Suprapubic skin (tissue), 4 donors: ENCODE data around the gene PTPN1. TPM values are rescaled to one million over a fixed set of nuclear protein-coding genes. Genes with fewer than 3 reads are reported as not detected.

Experiments used
- DNase-seq, 2 donors: peaks; one replicate each; pipeline ENCODE4 v3.0.0-alpha.2; 2019; ENCODE audit warnings: low spot score in 2 of 2
- H3K27ac ChIP-seq: fragments of 200-600 bp; sonication (generic); one replicate; pipeline ENCODE4 v1.5.1; 2019
- H3K27me3 ChIP-seq: fragments of 200-600 bp; sonication (generic); one replicate; pipeline ENCODE4 v1.5.1; 2019
- H3K36me3 ChIP-seq: fragments of 200-600 bp; sonication (generic); one replicate; pipeline ENCODE4 v1.5.1; 2019
- H3K4me1 ChIP-seq: fragments of 200-600 bp; sonication (generic); one replicate; pipeline ENCODE4 v1.5.1; 2019
- H3K4me3 ChIP-seq: fragments of 200-600 bp; sonication (generic); one replicate; pipeline ENCODE4 v1.5.1; 2019; ENCODE audit warnings: mild to moderate bottlenecking
- H3K9me3 ChIP-seq: fragments of 200-600 bp; sonication (generic); one replicate; pipeline ENCODE4 v1.5.1; 2019
- CTCF ChIP-seq, 2 donors: fragments of 200-600 bp in 1 of 2; fragments of 450-650 bp in 1 of 2; sonication (generic) in 1 of 2; IDR thresholded peaks; one replicate each; pipeline ENCODE4 v1.5.1; 2016 to 2019; ENCODE audit warnings: antibody characterized with exemption in 2 of 2, mild to moderate bottlenecking in 1 of 2, moderate library complexity in 1 of 2
- EP300 ChIP-seq: sonication (generic); formaldehyde crosslinking; IDR thresholded peaks from one replicate; pipeline ENCODE4 v1.6.1; 2017; ENCODE audit warnings: antibody characterized with exemption
- POLR2A ChIP-seq, 2 donors: fragments of 450-650 bp; IDR thresholded peaks; one replicate each; pipeline ENCODE4 v1.6.1; 2017; ENCODE audit warnings: antibody characterized with exemption in 2 of 2, mild to moderate bottlenecking in 2 of 2, moderate library complexity in 2 of 2
- POLR2AphosphoS5 ChIP-seq, 3 donors: sonication (generic); formaldehyde crosslinking; IDR thresholded peaks; one replicate each; pipeline ENCODE4 v1.6.1; 2017; ENCODE audit warnings: antibody characterized with exemption in 3 of 3
- WGBS: methylation state at CpG from one replicate; pipeline ENCODE4 v1.1.5; 2018; 5-methylcytosine and 5-hydroxymethylcytosine counted together
- total RNA-seq, 4 donors: library from RNA; depleted of rRNA; stranded (reverse); fragments of >200 nt; gene quantifications; one replicate each; pipeline ENCODE4 v1.1.0, GENCODE V29; 2016

The PTPN1 gene
- total RNA-seq, 4 donors from 2014 or later: 33.4 to 40.9 (median 36.2) TPM

GRCh38 chr20:50464725-50465650, 45.2 kb upstream of the PTPN1 start:
- H3K27ac ChIP-seq: no peak overlapping the region
- WGBS: 79% methylated on average over 14 of the region's 14 CpGs
- no peak overlapping the region for H3K4me3 ChIP-seq
- TF ChIP-seq POLR2AphosphoS5 (IDR thresholded peaks at IDR 0.05) (no peak), EP300 (no peak), POLR2A (IDR thresholded peaks at IDR 0.05) (no peak), CTCF (IDR thresholded peaks at IDR 0.05) (no peak)
- no peak for DNase-seq
- no peaks in the 10 kb centered on the region for H3K27me3 ChIP-seq
- peaks cover 17% of the 10 kb centered on the region for H3K4me1 ChIP-seq
- H3K36me3 ChIP-seq: no peaks in the 10 kb centered on the region
- H3K9me3 ChIP-seq: no peaks in the 10 kb centered on the region

DNA sequence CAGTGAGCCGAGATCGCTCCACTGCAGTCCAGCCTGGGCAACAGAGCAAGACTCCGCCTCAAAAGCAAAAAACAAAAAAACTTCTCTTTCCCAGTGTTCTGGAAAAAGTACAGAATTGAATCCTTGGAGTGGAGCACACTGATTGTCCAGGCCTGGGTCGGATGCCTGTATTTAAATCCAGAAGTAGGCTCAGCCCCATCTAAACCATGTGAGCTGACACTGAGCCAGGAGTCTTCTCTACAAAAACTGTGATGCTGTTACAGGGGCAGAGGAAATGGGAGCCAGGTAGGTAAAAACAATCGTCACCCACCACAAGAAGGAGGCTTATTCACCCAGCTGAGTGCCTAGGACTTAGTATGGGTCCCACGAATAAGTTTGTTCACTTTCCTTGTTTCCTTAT, 43.0 kb upstream of the PTPN1 start:
- no peak for DNase-seq
- no peak overlapping the region for H3K4me3 ChIP-seq
- H3K27me3 ChIP-seq: no peaks in the 10 kb centered on the region
- no peak overlapping the region for H3K27ac ChIP-seq
- H3K36me3 ChIP-seq: no peaks in the 10 kb centered on the region
- no peaks in the 10 kb centered on the region for H3K9me3 ChIP-seq
- WGBS: 77% methylated on average over 6 of the region's 6 CpGs
- TF ChIP-seq POLR2A (IDR thresholded peaks at IDR 0.05) (no peak), CTCF (IDR thresholded peaks at IDR 0.05) (no peak), EP300 (no peak)
- peaks cover 12% of the 10 kb centered on the region for H3K4me1 ChIP-seq

GRCh38 chr20:50467718-50468356, 42.3 kb upstream of the PTPN1 start:
- Histone ChIP-seq H3K4me1 (peaks cover 12% of the 10 kb centered on the region), H3K27ac (no peak overlapping the region), H3K9me3 (no peaks in the 10 kb centered on the region), H3K27me3 (no peaks in the 10 kb centered on the region), H3K4me3 (no peak overlapping the region), H3K36me3 (no peaks in the 10 kb centered on the region)
- 71% methylated on average over 3 of the region's 3 CpGs for WGBS
- no peak for TF ChIP-seq POLR2AphosphoS5 (IDR thresholded peaks at IDR 0.05)
- TF ChIP-seq CTCF (IDR thresholded peaks at IDR 0.05): no peak
- TF ChIP-seq EP300: no peak
- TF ChIP-seq POLR2A (IDR thresholded peaks at IDR 0.05): no peak
- DNase-seq: no peak

- Histone ChIP-seq H3K27me3 (no peaks in the 10 kb centered on the region), H3K27ac (no peak overlapping the region), H3K4me3 (no peak overlapping the region), H3K9me3 (no peaks in the 10 kb centered on the region), H3K4me1 (peaks cover 12% of the 10 kb centered on the region), H3K36me3 (no peaks in the 10 kb centered on the region)
- no peak for TF ChIP-seq POLR2A (IDR thresholded peaks at IDR 0.05)
- no peak for TF ChIP-seq POLR2AphosphoS5 (IDR thresholded peaks at IDR 0.05)
- TF ChIP-seq CTCF (IDR thresholded peaks at IDR 0.05): no peak
- TF ChIP-seq EP300: no peak
- WGBS: 68% methylated on average over 2 of the region's 2 CpGs
- no peak for DNase-seq
Observed at GRCh38 chr20:50468378-50468798, 41.8 kb upstream of the PTPN1 start.

- Histone ChIP-seq H3K36me3 (no peaks in the 10 kb centered on the region), H3K27ac (no peak overlapping the region), H3K9me3 (no peaks in the 10 kb centered on the region), H3K4me3 (no peak overlapping the region), H3K4me1 (peaks cover 8% of the 10 kb centered on the region), H3K27me3 (no peaks in the 10 kb centered on the region)
- DNase-seq: no peak
- 83% methylated on average over 4 of the region's 4 CpGs for WGBS
- TF ChIP-seq POLR2A (IDR thresholded peaks at IDR 0.05) (no peak), EP300 (no peak), POLR2AphosphoS5 (IDR thresholded peaks at IDR 0.05) (no peak), CTCF (IDR thresholded peaks at IDR 0.05) (no peak)
Observed at GRCh38 chr20:50469176-50469723, 40.9 kb upstream of the PTPN1 start.
